ENCODE measurements around the gene SDK1.

SDK1 gene

DNA sequence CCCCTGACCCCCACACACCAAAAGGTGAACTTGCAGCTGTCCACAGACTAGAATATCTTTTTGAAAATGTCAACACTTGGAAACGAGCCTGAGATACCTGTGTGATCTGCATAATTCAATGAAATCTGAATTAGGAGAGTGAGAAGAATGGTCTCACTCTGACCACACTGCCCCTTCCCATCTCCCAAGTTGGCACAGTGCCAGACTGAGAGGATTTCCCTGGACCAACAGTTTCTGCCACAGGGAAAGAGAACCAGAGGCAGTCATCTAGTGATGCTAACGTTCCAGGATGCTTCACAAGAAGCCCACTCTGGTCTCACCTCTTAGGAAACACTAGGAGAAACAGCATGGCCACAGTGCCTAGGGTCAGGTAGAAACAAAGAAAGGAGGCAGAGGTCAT lies 479.0 kb downstream of the SDK1 start:
- no peak for DNase-seq

DNA sequence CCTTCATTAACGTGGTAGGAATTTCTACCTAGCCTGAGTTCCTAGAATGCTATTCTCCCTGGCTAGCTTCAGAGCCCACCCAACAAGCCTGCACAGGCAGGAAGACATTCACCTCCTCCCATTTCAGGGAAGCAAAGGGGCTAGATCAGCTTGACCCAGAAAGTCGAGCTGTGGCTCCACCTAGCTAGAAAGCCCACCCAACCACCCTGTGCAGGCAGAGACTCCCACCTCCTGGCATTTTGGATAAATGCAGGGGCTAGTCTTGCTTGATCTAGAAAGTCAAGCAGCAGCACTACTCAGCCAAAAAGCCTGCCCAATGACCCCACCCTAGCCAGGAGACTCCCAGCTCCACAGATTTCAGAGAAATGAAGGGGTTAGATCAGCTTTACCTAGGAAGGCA lies 479.5 kb downstream of the SDK1 start:
- no peak for DNase-seq

DNA sequence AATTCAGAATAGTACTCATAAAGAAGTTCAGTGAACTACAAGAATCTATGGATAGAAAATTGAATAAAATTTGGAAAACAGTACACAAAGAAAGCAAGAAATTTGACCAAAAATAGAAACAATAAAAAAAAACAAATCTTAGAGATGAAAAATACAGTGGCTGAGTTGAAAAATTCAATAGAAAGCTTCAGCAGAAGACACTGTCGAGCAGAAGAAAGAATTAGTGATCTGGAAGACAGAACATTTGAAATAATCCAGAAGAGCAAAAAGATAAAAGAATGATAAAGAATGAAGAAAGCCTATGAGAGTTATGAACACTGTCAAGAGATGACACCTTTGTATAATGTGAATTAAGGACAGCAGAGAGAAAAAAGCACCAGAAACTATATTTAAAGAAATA lies 480.6 kb downstream of the SDK1 start:
- no peak for DNase-seq

- peak in 4 of 51 donors; percentile 3 to 14 (median 8) for DNase-seq
These were observed 486.7 kb downstream of the SDK1 start for GRCh38 chr7:3787717-3788264.

- no peak for DNase-seq
These were observed 489.8 kb downstream of the SDK1 start for GRCh38 chr7:3790803-3791202.

DNA sequence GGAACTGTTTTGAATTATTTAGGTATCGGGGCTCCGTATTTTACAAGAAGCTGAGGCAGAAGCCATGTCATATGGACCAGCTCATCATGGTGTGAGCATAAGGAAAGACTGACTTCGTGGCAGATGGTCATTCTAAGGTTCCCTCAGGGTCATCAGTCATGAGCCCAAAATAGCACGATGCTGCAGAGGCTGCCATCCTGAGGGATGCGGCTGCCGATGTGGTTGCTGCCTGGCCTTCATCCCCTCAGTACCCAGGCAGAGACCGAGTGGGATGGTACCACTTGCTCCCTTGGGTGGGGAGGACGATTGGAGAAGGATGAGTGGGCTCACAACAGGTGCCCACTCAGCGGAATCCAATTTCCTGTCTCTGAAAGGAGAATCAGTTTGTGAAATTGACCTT lies 490.3 kb downstream of the SDK1 start:
- DNase-seq = no peak

- no peak for DNase-seq
These were observed 494.1 kb downstream of the SDK1 start for GRCh38 chr7:3795141-3795540.

DNA sequence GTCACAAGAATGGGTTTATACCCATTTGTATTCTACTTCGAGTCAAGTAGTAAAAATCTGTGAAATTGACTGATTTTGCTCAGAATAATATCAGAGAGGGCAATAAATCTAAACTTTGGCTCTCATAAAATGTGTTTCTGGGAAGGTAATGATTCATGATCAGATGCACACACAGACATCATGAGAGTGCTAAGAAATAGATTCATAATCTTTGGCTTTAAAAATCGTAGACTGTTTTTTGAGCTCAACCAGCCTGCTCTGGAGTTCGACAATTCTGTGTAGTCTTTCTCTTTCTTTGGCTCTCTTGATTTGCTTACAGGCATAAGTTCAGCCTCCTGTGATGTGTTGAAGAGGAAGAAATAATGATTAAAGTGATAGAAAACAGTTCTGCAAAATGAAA lies 494.7 kb downstream of the SDK1 start:
- no peak for DNase-seq

DNA sequence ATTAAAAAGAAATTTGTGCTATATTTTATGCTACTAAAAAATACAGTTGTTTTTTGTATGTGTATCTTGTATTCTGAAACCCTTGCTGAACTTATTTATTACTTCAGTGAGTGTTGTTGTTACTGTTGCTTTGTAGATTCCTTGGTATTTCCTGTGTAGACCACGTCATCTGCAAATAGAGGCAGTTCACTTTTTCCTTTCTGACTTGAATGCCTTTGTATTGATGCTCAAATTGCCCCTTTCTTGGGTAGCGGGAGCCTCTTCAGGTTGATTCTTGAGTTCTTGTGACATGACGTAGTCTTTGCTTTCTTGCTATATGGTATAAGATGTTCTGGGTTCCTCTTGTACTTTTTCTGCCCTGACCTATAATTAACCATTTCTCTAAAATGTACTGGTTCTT lies 504.1 kb downstream of the SDK1 start:
- DNase-seq = no peak

DNA sequence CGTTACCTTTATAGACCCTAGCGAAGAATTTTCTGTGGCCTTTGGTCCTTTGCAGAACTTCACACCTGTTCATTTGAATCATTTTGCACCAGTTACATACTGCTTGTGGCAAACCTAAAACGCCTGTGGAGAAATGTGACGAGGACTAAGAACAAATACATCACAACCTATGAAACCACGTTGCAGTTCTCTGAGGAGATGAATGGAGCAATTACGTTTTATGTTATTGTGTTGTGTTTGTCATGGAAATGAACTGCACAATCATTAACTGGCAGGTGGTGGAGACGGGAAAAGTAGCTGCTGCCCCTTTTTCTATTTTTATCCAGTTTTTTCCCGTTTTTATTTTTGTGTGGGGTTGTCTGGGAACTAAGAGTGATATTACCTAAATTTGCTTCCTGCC lies 505.5 kb downstream of the SDK1 start:
- DNase-seq = no peak

DNA sequence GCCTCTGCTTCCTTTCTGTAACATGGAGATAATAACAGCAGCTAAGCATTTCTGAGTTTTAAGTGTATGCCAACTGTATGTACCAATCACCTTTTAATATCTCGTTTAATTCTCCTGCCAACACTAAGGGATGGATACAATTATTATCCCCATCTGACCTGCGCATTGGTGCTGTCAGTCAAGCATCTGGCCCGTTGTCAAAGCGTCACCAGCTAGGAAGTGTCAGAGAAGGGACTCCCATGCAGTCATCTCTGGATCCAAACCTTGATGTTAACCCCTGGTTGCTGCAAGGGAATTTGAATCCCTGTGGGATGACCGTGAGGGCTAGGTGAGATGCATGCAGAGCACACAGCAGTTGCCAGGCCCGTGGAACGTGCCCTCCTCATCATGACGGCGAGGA lies 506.8 kb downstream of the SDK1 start:
- DNase-seq = no peak

DNA sequence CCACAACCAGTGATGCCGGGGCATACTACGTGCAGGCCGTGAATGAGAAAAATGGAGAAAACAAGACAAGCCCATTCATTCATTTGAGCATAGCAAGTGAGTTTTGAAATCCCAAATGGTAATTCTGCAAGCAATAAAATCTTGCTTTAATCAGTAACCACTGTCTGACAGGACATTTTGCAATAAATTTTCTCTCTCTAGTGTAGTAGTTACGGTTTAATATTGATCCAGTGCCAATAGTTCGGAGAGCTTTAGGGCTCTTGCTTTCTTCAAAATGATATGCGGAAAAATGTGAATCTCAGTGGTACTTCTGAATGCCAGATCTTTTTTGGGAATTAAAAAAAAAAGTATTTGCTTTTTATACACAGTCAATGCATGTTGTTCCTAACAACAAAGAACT lies 520.4 kb downstream of the SDK1 start:
- no peak for DNase-seq

GRCh38 chr7:3825491-3825890 lies 524.4 kb downstream of the SDK1 start:
- no peak for DNase-seq

GRCh38 chr7:3832199-3832598 lies 531.1 kb downstream of the SDK1 start:
- no peak for DNase-seq

GRCh38 chr7:3835109-3835508 lies 534.1 kb downstream of the SDK1 start:
- no peak for DNase-seq

DNA sequence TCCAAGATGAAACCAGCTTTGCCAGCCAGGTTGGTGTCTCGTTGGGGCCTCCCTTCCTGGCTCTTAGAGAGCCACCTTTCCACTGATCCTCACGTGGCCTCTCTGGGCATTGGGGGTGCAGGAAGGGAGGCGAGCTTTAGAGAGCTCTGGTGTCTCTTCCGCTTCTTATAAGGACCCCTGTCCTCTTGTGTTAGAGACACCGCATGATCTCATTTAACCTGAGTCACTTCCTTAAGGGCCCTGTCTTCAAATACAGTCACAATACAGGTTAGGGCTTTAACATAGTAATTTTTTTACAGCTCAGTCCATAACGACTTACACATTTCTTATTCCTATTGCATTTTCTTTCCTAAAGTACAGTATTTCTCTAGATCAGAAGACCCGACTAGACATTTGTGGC lies 535.8 kb downstream of the SDK1 start:
- no peak for DNase-seq

DNA sequence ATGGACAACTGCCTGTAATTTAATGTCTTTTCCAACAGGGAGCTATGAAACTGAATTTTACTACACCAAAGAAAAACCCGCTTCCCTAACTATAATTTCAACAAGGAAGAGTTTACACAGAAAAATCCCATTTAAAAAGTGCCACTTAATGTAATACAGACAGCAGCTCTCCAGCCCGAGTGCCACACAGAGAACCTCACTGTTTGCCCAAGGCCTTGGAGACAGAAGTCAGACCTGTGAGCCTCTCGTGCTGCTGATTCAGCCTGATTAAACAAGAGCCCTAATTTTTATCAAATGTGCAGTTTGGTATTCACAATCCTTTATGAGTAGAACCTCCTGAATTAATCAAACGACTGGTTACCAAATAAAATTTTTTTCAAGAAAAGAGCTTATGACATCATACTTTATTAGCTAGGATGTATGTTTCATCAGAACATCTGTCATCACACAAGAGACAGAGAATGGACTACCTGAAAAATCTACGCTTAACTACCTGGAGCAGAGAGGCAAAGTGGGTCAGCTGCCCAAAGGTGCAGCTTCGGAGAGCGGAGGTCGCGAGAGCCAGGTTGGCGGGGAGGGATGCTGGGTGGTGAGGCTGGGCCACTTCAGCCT lies 543.6 kb downstream of the SDK1 start:
- no peak for DNase-seq

- DNase-seq = no peak
These were observed 545.7 kb downstream of the SDK1 start for GRCh38 chr7:3846738-3847137.

- DNase-seq = no peak
These were observed 546.3 kb downstream of the SDK1 start for GRCh38 chr7:3847336-3847735.

GRCh38 chr7:3859431-3859830 lies 558.4 kb downstream of the SDK1 start:
- no peak for DNase-seq

DNA sequence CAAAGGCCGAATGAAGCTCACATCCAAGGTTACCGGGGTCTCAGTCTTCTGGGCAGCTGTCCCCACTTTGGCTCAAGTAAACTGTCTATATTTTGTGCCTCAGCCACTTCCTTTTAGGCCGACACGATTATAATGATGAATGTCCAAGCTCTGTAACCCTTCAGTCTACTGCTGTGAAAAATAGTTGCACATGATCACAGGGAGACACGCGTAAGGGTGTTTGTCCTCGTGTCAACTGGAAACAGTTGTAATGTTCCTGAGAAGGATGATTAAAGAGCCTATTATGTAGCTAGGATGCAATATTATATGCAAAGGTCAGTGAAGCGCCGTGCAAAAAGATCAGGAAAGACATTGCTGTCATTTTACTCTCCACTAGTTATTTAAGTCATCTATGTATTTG lies 559.9 kb downstream of the SDK1 start:
- DNase-seq = no peak

- no peak for DNase-seq
These were observed 560.3 kb downstream of the SDK1 start for GRCh38 chr7:3861386-3861785.

- peak in 1 of 51 donors; percentile 12 for DNase-seq
These were observed 560.9 kb downstream of the SDK1 start for GRCh38 chr7:3861941-3862340.

GRCh38 chr7:3862774-3863173 lies 561.7 kb downstream of the SDK1 start:
- DNase-seq = no peak

All from hypothalamus (tissue), 51 donors.